ENCODE results near the gene BMERB1.

Gene BMERB1

GRCh38 chr16:15482748-15483298, 48.4 kb downstream of the BMERB1 start:
- Histone ChIP-seq H3K9me3 (no peaks in the 10 kb centered on the region), H3K36me3 (no peaks in the 10 kb centered on the region), H3K4me1 (peaks cover 20% of the 10 kb centered on the region), H3K9ac (no peak overlapping the region), H3K4me3 (no peak overlapping the region), H3K4me2 (no peak overlapping the region), H3K27me3 (no peaks in the 10 kb centered on the region), H4K20me1 (no peaks in the 10 kb centered on the region), H3K27ac (no peak overlapping the region)
- no peak for TF ChIP-seq Cebpa-rat (IDR thresholded peaks at IDR 0.05)

DNA sequence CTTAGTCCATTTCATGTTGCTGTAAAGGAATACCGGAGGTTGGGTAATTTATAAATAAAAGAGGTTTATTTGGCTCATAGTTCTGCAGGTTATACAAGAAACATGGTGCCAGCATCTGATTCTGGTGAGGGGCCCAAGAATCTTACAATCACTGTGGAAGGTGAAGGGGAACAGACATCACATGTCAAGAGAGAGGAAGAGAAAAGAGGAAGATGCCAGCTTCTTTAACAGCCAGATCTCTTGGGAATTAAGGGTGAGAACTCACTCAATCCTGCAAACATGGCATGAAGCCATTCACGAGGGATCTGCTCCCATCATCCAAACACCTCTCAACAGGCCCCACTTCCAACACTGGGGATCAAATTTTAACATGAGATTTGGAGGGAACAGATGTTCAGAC, 49.5 kb downstream of the BMERB1 start:
- no peak for TF ChIP-seq Cebpa-rat (IDR thresholded peaks at IDR 0.05)
- Histone ChIP-seq H3K27me3 (no peaks in the 10 kb centered on the region), H3K4me2 (peak overlapping the region; percentile 48), H3K4me3 (no peak overlapping the region), H3K36me3 (no peaks in the 10 kb centered on the region), H3K4me1 (peaks cover 20% of the 10 kb centered on the region), H3K27ac (no peak overlapping the region), H3K9ac (no peak overlapping the region), H3K9me3 (no peaks in the 10 kb centered on the region), H4K20me1 (no peaks in the 10 kb centered on the region)

GRCh38 chr16:15484662-15485061, 50.3 kb downstream of the BMERB1 start:
- peaks cover 20% of the 10 kb centered on the region for H3K4me1 ChIP-seq
- H3K36me3 ChIP-seq, result no peaks in the 10 kb centered on the region
- peak overlapping the region; percentile 48; the same call in 1 of the 2 replicates for H3K4me2 ChIP-seq

GRCh38 chr16:15485175-15485574, 50.8 kb downstream of the BMERB1 start:
- no peak overlapping the region for H3K9ac ChIP-seq

More at GRCh38 chr16:15484662-15485061, 50.3 kb downstream of the BMERB1 start:
- no peak overlapping the region for H3K9ac ChIP-seq
- H4K20me1 ChIP-seq, result no peaks in the 10 kb centered on the region
- no peak overlapping the region for H3K4me3 ChIP-seq
- no peak for TF ChIP-seq Cebpa-rat (IDR thresholded peaks at IDR 0.05)
- no peaks in the 10 kb centered on the region for H3K27me3 ChIP-seq
- no peaks in the 10 kb centered on the region for H3K9me3 ChIP-seq
- no peak overlapping the region for H3K27ac ChIP-seq

GRCh38 chr16:15486661-15487060, 52.3 kb downstream of the BMERB1 start:
- no peaks in the 10 kb centered on the region for H4K20me1 ChIP-seq
- H3K9ac ChIP-seq, result no peak overlapping the region
- no peak overlapping the region for H3K27ac ChIP-seq
- H3K4me1 ChIP-seq, result peaks cover 20% of the 10 kb centered on the region
- no peaks in the 10 kb centered on the region for H3K27me3 ChIP-seq
- H3K9me3 ChIP-seq, result no peaks in the 10 kb centered on the region
- no peaks in the 10 kb centered on the region for H3K36me3 ChIP-seq
- TF ChIP-seq Cebpa-rat (IDR thresholded peaks at IDR 0.05), result no peak
- H3K4me3 ChIP-seq, result no peak overlapping the region
- no peak overlapping the region for H3K4me2 ChIP-seq

More at GRCh38 chr16:15485175-15485574, 50.8 kb downstream of the BMERB1 start:
- no peak for TF ChIP-seq Cebpa-rat (IDR thresholded peaks at IDR 0.05)
- no peaks in the 10 kb centered on the region for H3K9me3 ChIP-seq
- H3K4me1 ChIP-seq, result peaks cover 20% of the 10 kb centered on the region
- H3K4me2 ChIP-seq, result no peak overlapping the region
- H3K4me3 ChIP-seq, result no peak overlapping the region
- no peak overlapping the region for H3K27ac ChIP-seq
- H3K27me3 ChIP-seq, result no peaks in the 10 kb centered on the region
- H4K20me1 ChIP-seq, result no peaks in the 10 kb centered on the region
- H3K36me3 ChIP-seq, result no peaks in the 10 kb centered on the region

- H4K20me1 ChIP-seq, result no peaks in the 10 kb centered on the region
- H3K9me3 ChIP-seq, result no peaks in the 10 kb centered on the region
- no peak for TF ChIP-seq Cebpa-rat (IDR thresholded peaks at IDR 0.05)
- no peak overlapping the region for H3K9ac ChIP-seq
- H3K27me3 ChIP-seq, result no peaks in the 10 kb centered on the region
- no peaks in the 10 kb centered on the region for H3K36me3 ChIP-seq
- H3K4me2 ChIP-seq, result no peak overlapping the region
- H3K4me1 ChIP-seq, result peaks cover 15% of the 10 kb centered on the region
- H3K27ac ChIP-seq, result no peak overlapping the region
- no peak overlapping the region for H3K4me3 ChIP-seq
Measured at GRCh38 chr16:15487336-15488284, 53.2 kb downstream of the BMERB1 start.

GRCh38 chr16:15489016-15489415, 54.6 kb downstream of the BMERB1 start:
- Histone ChIP-seq H3K27me3 (no peaks in the 10 kb centered on the region), H3K4me2 (no peak overlapping the region), H3K9ac (no peak overlapping the region), H3K4me3 (no peak overlapping the region), H3K27ac (no peak overlapping the region), H4K20me1 (no peaks in the 10 kb centered on the region), H3K36me3 (no peaks in the 10 kb centered on the region), H3K9me3 (no peaks in the 10 kb centered on the region), H3K4me1 (peaks cover 7% of the 10 kb centered on the region)
- no peak for TF ChIP-seq Cebpa-rat (IDR thresholded peaks at IDR 0.05)

GRCh38 chr16:15490123-15490711, 55.8 kb downstream of the BMERB1 start:
- no peak overlapping the region for H3K27ac ChIP-seq
- no peaks in the 10 kb centered on the region for H3K36me3 ChIP-seq
- TF ChIP-seq Cebpa-rat (IDR thresholded peaks at IDR 0.05), result no peak
- H3K4me1 ChIP-seq, result no peaks in the 10 kb centered on the region
- H3K9me3 ChIP-seq, result no peaks in the 10 kb centered on the region
- no peaks in the 10 kb centered on the region for H4K20me1 ChIP-seq
- no peak overlapping the region for H3K4me3 ChIP-seq
- H3K27me3 ChIP-seq, result no peaks in the 10 kb centered on the region
- H3K9ac ChIP-seq, result no peak overlapping the region
- no peak overlapping the region for H3K4me2 ChIP-seq

DNA sequence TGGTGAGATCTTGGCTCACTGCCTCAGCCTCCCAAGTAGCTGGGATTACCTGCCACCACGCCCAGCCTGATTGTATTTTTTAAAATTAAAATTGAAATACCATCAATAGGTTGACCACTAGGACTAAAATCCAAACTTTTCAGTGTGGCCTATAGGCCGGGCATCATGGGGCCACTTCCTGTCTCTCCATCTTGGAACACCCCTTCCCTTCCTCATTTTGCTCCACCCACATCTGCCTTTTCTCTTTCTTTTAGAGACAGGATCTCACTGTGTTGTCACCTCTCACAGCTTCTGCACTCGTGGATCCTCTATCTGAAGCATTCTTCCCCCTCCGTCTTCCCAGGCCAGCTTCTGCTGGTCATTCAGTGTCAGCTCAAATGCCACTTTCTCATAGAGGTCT, 57.0 kb downstream of the BMERB1 start:
- Histone ChIP-seq H3K27ac (no peak overlapping the region), H3K9me3 (no peaks in the 10 kb centered on the region), H3K4me2 (no peak overlapping the region), H3K4me1 (no peaks in the 10 kb centered on the region), H3K36me3 (no peaks in the 10 kb centered on the region), H3K9ac (no peak overlapping the region), H4K20me1 (no peaks in the 10 kb centered on the region), H3K27me3 (no peaks in the 10 kb centered on the region), H3K4me3 (no peak overlapping the region)
- TF ChIP-seq Cebpa-rat (IDR thresholded peaks at IDR 0.05), result no peak
